Endothelial cell of umbilical vein (primary cell): ENCODE data around the gene WASF2. TPM values are rescaled to one million over a fixed set of nuclear protein-coding genes. Genes with fewer than 3 reads are reported as not detected.

Experiments
- BruUV-seq: library from RNA; stranded (reverse); fragments of 400-500 nt; replicated peaks from 2 replicates; lab custom pipeline; 2021; lab: Mats Ljungman, UMichigan
- CTCF ChIA-PET: fragments of 300-600, 350-600 bp; sonication (Branson Sonifier 250); formaldehyde crosslinking; loops from one replicate; lab custom pipeline; 2021; ENCODE audit warnings: antibody characterized with exemption, inconsistent platforms; lab: Charles Lee
- POLR2A ChIA-PET: fragments of 300-600, 350-600 bp; sonication (Branson Sonifier 250); formaldehyde crosslinking; loops from one replicate; lab custom pipeline; 2021; ENCODE audit warnings: antibody characterized with exemption, inconsistent platforms; lab: Charles Lee
- DNase-seq: peaks from one replicate; pipeline ENCODE4 v3.0.0-alpha.2; 2011; ENCODE audit warnings: low read depth, low spot score
- FAIRE-seq: peaks from 2 replicates; lab custom pipeline; 2011; peaks lifted over from hg19 to GRCh38; lab: Jason Lieb, UNC
- H2AFZ ChIP-seq: 2 replicates; pipeline ENCODE4 v1.6.0; 2012; ENCODE audit warnings: low read depth, low read length, control low read depth, inconsistent platforms
- H3K27ac ChIP-seq: 2 replicates; pipeline ENCODE4 v1.5.1; 2011; ENCODE audit warnings: low read depth, mild to moderate bottlenecking, control low read depth, low read length, moderate library complexity; ENCODE audit not compliant: insufficient read depth
- H3K27me3 ChIP-seq, 2 experiments: 2 replicates each; pipeline versions ENCODE4 v1.6.0 to v1.6.1; 2011; ENCODE audit warnings: low read length in 2 of 2, mixed read lengths in 1 of 2; ENCODE audit not compliant: control insufficient read depth in 2 of 2, insufficient read depth in 2 of 2
- H3K36me3 ChIP-seq, 2 experiments: 2 replicates in 1 of 2; 3 replicates in 1 of 2; pipeline ENCODE4 v1.5.1; 2011; ENCODE audit warnings: low read length in 2 of 2, mild to moderate bottlenecking in 1 of 2, moderate library complexity in 1 of 2; ENCODE audit not compliant: control insufficient read depth in 2 of 2, insufficient read depth in 2 of 2; ENCODE audit errors: extremely low read depth in 1 of 2
- H3K4me1 ChIP-seq: 3 replicates; pipeline ENCODE4 v1.5.1; 2011; ENCODE audit warnings: mild to moderate bottlenecking, low read length; ENCODE audit not compliant: control insufficient read depth, insufficient read depth; ENCODE audit errors: extremely low read depth
- H3K4me2 ChIP-seq: 2 replicates; pipeline ENCODE4 v1.6.1; 2011; ENCODE audit warnings: low read length, control low read depth, mixed read lengths; ENCODE audit not compliant: insufficient read depth
- H3K4me3 ChIP-seq, 3 experiments: fragments of 200-600 bp in 1 of 3; sonication (generic), shearing (Covaris generic) in 1 of 3; replicated peaks in 1 of 3; 2 replicates each; pipeline ENCODE4 v1.5.1; 2011 to 2016; ENCODE audit warnings: control low read depth in 3 of 3, low read length in 3 of 3, mild to moderate bottlenecking in 2 of 3, inconsistent platforms in 1 of 3, low read depth in 1 of 3, moderate library complexity in 1 of 3; ENCODE audit not compliant: insufficient read depth in 1 of 3
- H3K79me2 ChIP-seq: 2 replicates; pipeline ENCODE4 v1.6.0; 2012; ENCODE audit warnings: low read length, inconsistent platforms; ENCODE audit not compliant: control insufficient read depth, insufficient read depth
- H3K9ac ChIP-seq: replicated peaks from 2 replicates; pipeline ENCODE3; 2011; ENCODE audit warnings: low read length, control low read depth; ENCODE audit not compliant: insufficient read depth; ENCODE audit errors: extremely low read depth
- H3K9me1 ChIP-seq: replicated peaks from 3 replicates; pipeline ENCODE4 v1.6.0; 2011; ENCODE audit warnings: mild to moderate bottlenecking, low read length; ENCODE audit not compliant: control insufficient read depth, insufficient read depth; ENCODE audit errors: extremely low read depth
- H3K9me3 ChIP-seq: replicated peaks from 2 replicates; pipeline ENCODE4 v1.5.1; 2012; ENCODE audit warnings: low read length, inconsistent platforms; ENCODE audit not compliant: control insufficient read depth, insufficient read depth
- H4K20me1 ChIP-seq: replicated peaks from 2 replicates; pipeline ENCODE3; 2011; ENCODE audit warnings: mild to moderate bottlenecking, low read length; ENCODE audit not compliant: control insufficient read depth, insufficient read depth; ENCODE audit errors: extremely low read depth
- EZH2 ChIP-seq: IDR thresholded peaks from 2 replicates; pipeline ENCODE4 v1.6.1; 2012; ENCODE audit warnings: borderline replicate concordance, low read depth, mild to moderate bottlenecking, moderate library complexity, low read length, inconsistent platforms; ENCODE audit not compliant: severe bottlenecking
- FOS ChIP-seq: IDR thresholded peaks from 2 replicates; pipeline ENCODE4 v1.6.1; 2011; ENCODE audit warnings: mild to moderate bottlenecking, low read length, moderate library complexity, borderline replicate concordance; ENCODE audit not compliant: insufficient read depth
- GATA2 ChIP-seq: IDR thresholded peaks from 2 replicates; pipeline ENCODE4 v1.7.0; 2011; ENCODE audit warnings: low read depth, mild to moderate bottlenecking, moderate library complexity, mixed read lengths, low read length; ENCODE audit not compliant: insufficient read length, insufficient read depth
- JUN ChIP-seq: IDR thresholded peaks from 2 replicates; pipeline ENCODE4 v1.6.1; 2011; ENCODE audit warnings: borderline replicate concordance, low read depth; ENCODE audit not compliant: insufficient read length, insufficient read depth
- POLR2A ChIP-seq: IDR thresholded peaks from 2 replicates; pipeline ENCODE4 v1.6.1; 2012; ENCODE audit warnings: low read depth, mild to moderate bottlenecking, control low read depth, low read length
- POLR2AphosphoS5 ChIP-seq: IDR thresholded peaks from 2 replicates; pipeline ENCODE4 v1.6.1; 2012; ENCODE audit warnings: low read depth, mild to moderate bottlenecking, control low read depth, low read length, moderate library complexity; ENCODE audit not compliant: insufficient read depth
- dilution Hi-C: fragments of 300-500 bp; cut with MboI; formaldehyde crosslinking; loops from one replicate; pipeline ENCODE4 v1.15.0; 2019; ENCODE audit warnings: low sequenced_read_pairs; ENCODE audit not compliant: extremely low pct_ligation_motif_present
- intact Hi-C: fragments of 100-400 bp; cut with micrococcal nuclease; formaldehyde crosslinking; loops from one replicate; pipeline ENCODE4 v1.10.0; 2022
- polyA plus RNA-seq, 4 experiments: library from polyadenylated mRNA; depleted of rRNA in 3 of 4; stranded (reverse) in 3 of 4; unstranded in 1 of 4; fragments of >200 nt; gene quantifications; 2 replicates each; pipeline versions ENCODE4 v1.2.1 to v1.2.3, GENCODE V29; 2011 to 2012; ENCODE audit warnings: missing spikeins in 1 of 4
- total RNA-seq: library from RNA; stranded (reverse); gene quantifications from 2 replicates; pipeline ENCODE4 v1.2.3, GENCODE V29; 2021
- TF ChIP-seq, protein P1 (sequence below), 2 donors: IDR thresholded peaks; 1 replicate in 1 of 2; 2 replicates in 1 of 2; pipeline ENCODE4 v1.5.1; 2011; ENCODE audit warnings: low read length in 2 of 2, mild to moderate bottlenecking in 2 of 2, moderate library complexity in 2 of 2, control low read depth in 1 of 2, inconsistent platforms in 1 of 2, low read depth in 1 of 2; ENCODE audit not compliant: insufficient read depth in 1 of 2; ENCODE audit errors: extremely low read depth in 1 of 2
- TF ChIP-seq, protein P2 (sequence below): IDR thresholded peaks from 2 replicates; pipeline ENCODE4 v1.6.1; 2011; ENCODE audit not compliant: insufficient read depth, insufficient read length

Gene WASF2
- total and polyA plus RNA-seq, 2 donors (not counting 3 experiments of a cell fraction or from before 2014, with no cell fraction given): 76.9 to 172 TPM

DNA sequence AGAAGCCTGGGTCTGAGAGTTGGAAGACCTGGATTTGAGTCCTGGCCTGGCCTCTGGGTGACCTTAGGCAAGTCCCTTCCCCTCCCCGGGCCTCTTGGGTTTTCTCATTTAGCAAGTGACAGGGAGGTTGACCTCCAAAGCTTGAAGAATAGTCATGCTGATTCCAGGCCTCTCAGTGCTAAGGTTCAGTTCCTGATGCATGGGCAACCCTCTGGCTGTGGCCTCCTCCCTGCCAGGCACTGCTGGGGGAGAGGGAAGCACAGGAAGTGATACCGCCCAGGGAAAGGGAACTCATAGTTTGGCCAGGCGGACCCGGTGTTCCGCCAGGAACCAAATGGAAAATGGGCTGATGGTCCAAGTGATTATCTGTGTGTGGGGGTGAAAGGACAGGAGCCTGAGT, 23.6 kb upstream of the WASF2 start:
- no peak for FAIRE-seq
- no peaks in the 10 kb centered on the region for H3K4me1 ChIP-seq
- no TSS peak for BruUV-seq

More for the DNA sequence above, 23.6 kb upstream of the WASF2 start:
- ChIA-PET CTCF (no interaction called here), POLR2A (no interaction called here)
- H3K27me3 ChIP-seq: no peaks in the 10 kb centered on the region
- no peak overlapping the region for H2AFZ ChIP-seq
- no peaks in the 10 kb centered on the region for H3K36me3 ChIP-seq
- H3K27ac ChIP-seq: no peak overlapping the region
- H3K4me3 ChIP-seq: no peak overlapping the region
- dilution Hi-C loops: no loop called here
- no peaks in the 10 kb centered on the region for H3K9me1 ChIP-seq
- no peak overlapping the region for H3K4me2 ChIP-seq
- H4K20me1 ChIP-seq: no peaks in the 10 kb centered on the region
- no peak for DNase-seq
- H3K9me3 ChIP-seq: no peaks in the 10 kb centered on the region
- H3K9ac ChIP-seq: no peak overlapping the region
- intact Hi-C loops: no loop called here
- H3K79me2 ChIP-seq: no peaks in the 10 kb centered on the region
- TF ChIP-seq JUN (no peak), POLR2A (no peak), GATA2 (no peak), EZH2 (no peak), FOS (no peak), POLR2AphosphoS5 (no peak)
- TF ChIP-seq, protein P1, sequence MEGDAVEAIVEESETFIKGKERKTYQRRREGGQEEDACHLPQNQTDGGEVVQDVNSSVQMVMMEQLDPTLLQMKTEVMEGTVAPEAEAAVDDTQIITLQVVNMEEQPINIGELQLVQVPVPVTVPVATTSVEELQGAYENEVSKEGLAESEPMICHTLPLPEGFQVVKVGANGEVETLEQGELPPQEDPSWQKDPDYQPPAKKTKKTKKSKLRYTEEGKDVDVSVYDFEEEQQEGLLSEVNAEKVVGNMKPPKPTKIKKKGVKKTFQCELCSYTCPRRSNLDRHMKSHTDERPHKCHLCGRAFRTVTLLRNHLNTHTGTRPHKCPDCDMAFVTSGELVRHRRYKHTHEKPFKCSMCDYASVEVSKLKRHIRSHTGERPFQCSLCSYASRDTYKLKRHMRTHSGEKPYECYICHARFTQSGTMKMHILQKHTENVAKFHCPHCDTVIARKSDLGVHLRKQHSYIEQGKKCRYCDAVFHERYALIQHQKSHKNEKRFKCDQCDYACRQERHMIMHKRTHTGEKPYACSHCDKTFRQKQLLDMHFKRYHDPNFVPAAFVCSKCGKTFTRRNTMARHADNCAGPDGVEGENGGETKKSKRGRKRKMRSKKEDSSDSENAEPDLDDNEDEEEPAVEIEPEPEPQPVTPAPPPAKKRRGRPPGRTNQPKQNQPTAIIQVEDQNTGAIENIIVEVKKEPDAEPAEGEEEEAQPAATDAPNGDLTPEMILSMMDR (IDR thresholded peaks at IDR 0.05; ENCODE audit: extremely low read depth in 1 of 2, insufficient read depth in 1 of 2, low read depth in 1 of 2, low read length in 2 of 2): no peak
- TF ChIP-seq, protein P2, sequence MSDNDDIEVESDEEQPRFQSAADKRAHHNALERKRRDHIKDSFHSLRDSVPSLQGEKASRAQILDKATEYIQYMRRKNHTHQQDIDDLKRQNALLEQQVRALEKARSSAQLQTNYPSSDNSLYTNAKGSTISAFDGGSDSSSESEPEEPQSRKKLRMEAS: no peak
